ENCODE results near the gene AFF3. TPM values are rescaled to one million over a fixed set of nuclear protein-coding genes. Genes with fewer than 3 reads are reported as not detected.
"Not testable (repeated sequence)": the region's sequence is repeated elsewhere in the genome, so short reads cannot be mapped to it uniquely, and the experiment has no call there.

The AFF3 gene
- total RNA-seq, 5 donors from 2014 or later (not counting 1 experiment from before 2014, with no cell fraction given): 9.9 to 23.5 (median 11.5) TPM

DNA sequence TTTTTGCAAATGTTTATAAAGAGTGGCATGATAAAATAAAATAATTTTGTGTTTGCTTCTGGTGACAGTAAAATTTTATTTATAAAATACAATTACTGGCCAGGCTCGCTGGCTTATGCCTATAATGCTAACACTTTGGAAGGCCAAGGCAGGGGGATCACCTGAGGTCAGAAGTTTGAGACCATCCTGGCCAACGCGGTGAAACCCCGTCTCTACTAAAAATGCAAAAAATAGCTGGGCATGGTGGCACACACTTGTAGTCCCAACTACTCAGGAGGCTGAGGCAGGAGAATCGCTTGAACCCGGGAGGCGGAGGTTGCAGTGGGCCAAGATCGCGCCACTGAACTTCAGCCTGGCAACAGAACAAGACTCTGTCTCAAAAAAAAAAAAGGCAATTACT is 480.6 kb downstream of the AFF3 start:
- H3K27me3 ChIP-seq (replicated peaks in 1 of 2; ENCODE audit: control insufficient read depth in 2 of 2, extremely low read depth in 1 of 2, insufficient read depth in 2 of 2, low read length in 1 of 2); DNase-seq; H3K27ac Mint-ChIP-seq; H3K4me3 Mint-ChIP-seq; H3K4me1 ChIP-seq (ENCODE audit: control insufficient read depth in 1 of 2, extremely low read depth in 1 of 2, insufficient read depth in 2 of 2, low read length in 2 of 2); H3K36me3 ChIP-seq (ENCODE audit: control insufficient read depth in 2 of 2, extremely low read depth in 1 of 2, insufficient read depth in 1 of 2, low read length in 1 of 2); H3K27ac ChIP-seq (ENCODE audit: low read length); H3K4me1 Mint-ChIP-seq; POLR2A ChIA-PET; H3K4me3 ChIP-seq (ENCODE audit: control insufficient read depth in 1 of 2, extremely low read depth in 1 of 2, low read length in 1 of 2); H3K27me3 Mint-ChIP-seq; ATAC-seq (replicated peaks in 1 of 4); H3K9me3 ChIP-seq: not testable (repeated sequence)
- CTCF ChIA-PET: interaction anchor here in 1 of 2 donors (0.6 kb wide), 1 partner anchor 35 kb away, joined by 3 read pairs; no protein-coding TSS in a partner anchor
- Mint-ChIP-seq H3K9me3 (peaks cover 0 to 14% (median 0%) of the 10 kb centered on the region in 3 donors), H3K36me3 (peaks cover 21% of the 10 kb centered on the region)
- WGBS (ENCODE audit: insufficient coverage): 87% methylated on average over 4 of the region's 9 CpGs

GRCh38 chr2:99660616-99661406 is 481.6 kb downstream of the AFF3 start:
- WGBS (ENCODE audit: insufficient coverage): 100% methylated on average over 1 of the region's 8 CpGs
- no peaks in the 10 kb centered on the region for H3K36me3 ChIP-seq (ENCODE audit: control insufficient read depth in 2 of 2, extremely low read depth in 1 of 2, insufficient read depth in 1 of 2, low read length in 1 of 2)
- ATAC-seq (replicated peaks in 1 of 4): no peak
- Mint-ChIP-seq H3K27ac (no peak overlapping the region), H3K4me1 (no peaks in the 10 kb centered on the region), H3K36me3 (peaks cover 16% of the 10 kb centered on the region), H3K27me3 (peaks cover 0 to 3% of the 10 kb centered on the region in 2 donors), H3K9me3 (peaks cover 0 to 13% (median 0%) of the 10 kb centered on the region in 3 donors), H3K4me3 (no peak overlapping the region)
- no peak overlapping the region for H3K4me3 ChIP-seq (ENCODE audit: control insufficient read depth in 1 of 2, extremely low read depth in 1 of 2, low read length in 1 of 2)
- ChIA-PET CTCF (no interaction called here), POLR2A (no interaction called here)
- DNase-seq: no peak
- no peaks in the 10 kb centered on the region for H3K9me3 ChIP-seq
- no peaks in the 10 kb centered on the region for H3K27me3 ChIP-seq (replicated peaks in 1 of 2; ENCODE audit: control insufficient read depth in 2 of 2, extremely low read depth in 1 of 2, insufficient read depth in 2 of 2, low read length in 1 of 2)
- no peaks in the 10 kb centered on the region for H3K4me1 ChIP-seq (ENCODE audit: control insufficient read depth in 1 of 2, extremely low read depth in 1 of 2, insufficient read depth in 2 of 2, low read length in 2 of 2)
- H3K27ac ChIP-seq (ENCODE audit: low read length): no peak overlapping the region

DNA sequence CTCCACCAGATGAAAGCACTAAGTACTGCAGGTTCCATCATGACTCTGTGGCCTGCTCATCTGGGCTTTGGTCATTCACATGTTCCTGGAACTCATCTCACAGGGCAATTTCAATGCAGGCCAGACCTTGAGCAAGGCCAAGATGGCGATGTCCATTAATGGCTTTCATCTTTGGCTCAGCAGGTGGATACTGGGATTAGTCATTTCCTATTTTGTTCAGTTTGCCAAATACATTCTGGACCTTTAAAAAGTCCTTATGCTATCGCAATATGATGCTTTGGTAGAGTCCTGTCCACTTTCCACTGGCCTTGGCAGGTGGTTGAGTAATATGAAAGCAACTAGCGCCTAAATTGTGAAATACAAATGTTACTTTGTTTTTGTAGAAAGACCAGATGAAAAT is 482.5 kb downstream of the AFF3 start:
- CTCF ChIA-PET: no interaction called here
- H3K4me3 Mint-ChIP-seq: no peak overlapping the region
- H3K4me1 Mint-ChIP-seq: no peaks in the 10 kb centered on the region

DNA sequence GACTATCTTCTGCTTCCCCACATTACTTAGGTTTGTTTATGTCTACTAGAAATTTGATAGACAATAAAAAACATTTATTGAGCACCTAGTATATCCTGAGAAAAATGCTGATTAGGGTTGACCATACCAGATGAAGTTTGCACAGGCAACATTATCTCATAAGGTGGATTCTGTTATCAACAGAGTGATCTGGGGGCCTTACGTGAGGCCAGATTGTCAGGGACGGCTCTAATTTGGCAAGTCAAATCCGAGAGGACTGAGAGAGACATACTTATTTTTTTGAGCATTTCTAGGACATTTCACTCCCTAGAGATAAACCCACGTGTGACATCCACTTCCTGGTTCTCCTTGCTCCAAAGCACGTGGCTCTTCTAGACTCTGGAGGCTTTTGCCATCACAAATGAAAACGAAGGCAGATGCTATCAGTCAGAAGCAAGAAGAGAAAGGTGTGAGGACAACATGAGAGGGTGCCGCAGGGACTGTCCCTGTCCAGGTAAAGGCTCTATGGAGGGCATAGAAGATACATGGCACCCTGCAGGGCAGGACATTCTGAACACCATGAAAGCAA is 484.6 kb downstream of the AFF3 start:
- H3K27ac ChIP-seq (ENCODE audit: low read length): no peak overlapping the region

More for the DNA sequence above, 482.5 kb downstream of the AFF3 start:
- H3K4me3 ChIP-seq (ENCODE audit: control insufficient read depth in 1 of 2, extremely low read depth in 1 of 2, low read length in 1 of 2): no peak overlapping the region
- POLR2A ChIA-PET: no interaction called here
- Mint-ChIP-seq H3K27ac (no peak overlapping the region), H3K27me3 (peaks cover 0 to 2% of the 10 kb centered on the region in 2 donors), H3K36me3 (peaks cover 13% of the 10 kb centered on the region), H3K9me3 (peaks cover 0 to 4% (median 0%) of the 10 kb centered on the region in 3 donors)
- H3K4me1 ChIP-seq (ENCODE audit: control insufficient read depth in 1 of 2, extremely low read depth in 1 of 2, insufficient read depth in 2 of 2, low read length in 2 of 2): no peaks in the 10 kb centered on the region
- H3K9me3 ChIP-seq: no peaks in the 10 kb centered on the region
- H3K27me3 ChIP-seq (replicated peaks in 1 of 2; ENCODE audit: control insufficient read depth in 2 of 2, extremely low read depth in 1 of 2, insufficient read depth in 2 of 2, low read length in 1 of 2): no peaks in the 10 kb centered on the region
- H3K27ac ChIP-seq (ENCODE audit: low read length): no peak overlapping the region
- ATAC-seq (replicated peaks in 1 of 4) (no peak), DNase-seq (no peak)
- no peaks in the 10 kb centered on the region for H3K36me3 ChIP-seq (ENCODE audit: control insufficient read depth in 2 of 2, extremely low read depth in 1 of 2, insufficient read depth in 1 of 2, low read length in 1 of 2)
- WGBS (ENCODE audit: insufficient coverage): 90% methylated on average over 1 of the region's 3 CpGs

GRCh38 chr2:99656994-99657393 is 485.4 kb downstream of the AFF3 start:
- Mint-ChIP-seq H3K4me3 (no peak overlapping the region), H3K4me1 (no peaks in the 10 kb centered on the region), H3K27me3 (no peaks in the 10 kb centered on the region), H3K9me3 (no peaks in the 10 kb centered on the region), H3K27ac (no peak overlapping the region), H3K36me3 (peaks cover 7% of the 10 kb centered on the region)
- POLR2A ChIA-PET: no interaction called here
- ATAC-seq (replicated peaks in 1 of 4) (no peak), DNase-seq (no peak)
- CTCF ChIA-PET: no interaction called here
- no peaks in the 10 kb centered on the region for H3K4me1 ChIP-seq (ENCODE audit: control insufficient read depth in 1 of 2, extremely low read depth in 1 of 2, insufficient read depth in 2 of 2, low read length in 2 of 2)
- no peaks in the 10 kb centered on the region for H3K9me3 ChIP-seq
- H3K27ac ChIP-seq (ENCODE audit: low read length): no peak overlapping the region
- H3K4me3 ChIP-seq (ENCODE audit: control insufficient read depth in 1 of 2, extremely low read depth in 1 of 2, low read length in 1 of 2): no peak overlapping the region
- no peaks in the 10 kb centered on the region for H3K36me3 ChIP-seq (ENCODE audit: control insufficient read depth in 2 of 2, extremely low read depth in 1 of 2, insufficient read depth in 1 of 2, low read length in 1 of 2)
- H3K27me3 ChIP-seq (replicated peaks in 1 of 2; ENCODE audit: control insufficient read depth in 2 of 2, extremely low read depth in 1 of 2, insufficient read depth in 2 of 2, low read length in 1 of 2): no peaks in the 10 kb centered on the region
- WGBS (ENCODE audit: insufficient coverage): 85% methylated on average over 4 of the region's 5 CpGs

More for the DNA sequence above, 484.6 kb downstream of the AFF3 start:
- Mint-ChIP-seq H3K27me3 (no peaks in the 10 kb centered on the region), H3K4me1 (no peaks in the 10 kb centered on the region), H3K9me3 (no peaks in the 10 kb centered on the region), H3K27ac (no peak overlapping the region), H3K36me3 (peaks cover 4% of the 10 kb centered on the region), H3K4me3 (no peak overlapping the region)
- Histone ChIP-seq H3K9me3 (no peaks in the 10 kb centered on the region), H3K36me3 (ENCODE audit: control insufficient read depth in 2 of 2, extremely low read depth in 1 of 2, insufficient read depth in 1 of 2, low read length in 1 of 2) (no peaks in the 10 kb centered on the region), H3K4me3 (ENCODE audit: control insufficient read depth in 1 of 2, extremely low read depth in 1 of 2, low read length in 1 of 2) (no peak overlapping the region), H3K27me3 (replicated peaks in 1 of 2; ENCODE audit: control insufficient read depth in 2 of 2, extremely low read depth in 1 of 2, insufficient read depth in 2 of 2, low read length in 1 of 2) (no peaks in the 10 kb centered on the region), H3K4me1 (ENCODE audit: control insufficient read depth in 1 of 2, extremely low read depth in 1 of 2, insufficient read depth in 2 of 2, low read length in 2 of 2) (no peaks in the 10 kb centered on the region)
- no peak for ATAC-seq (replicated peaks in 1 of 4)
- DNase-seq: no peak
- POLR2A ChIA-PET: no interaction called here
- CTCF ChIA-PET: no interaction called here
- 57% methylated on average over 3 of the region's 7 CpGs for WGBS (ENCODE audit: insufficient coverage)

GRCh38 chr2:99653433-99653832 is 489.0 kb downstream of the AFF3 start:
- no peak overlapping the region for H3K4me3 ChIP-seq (ENCODE audit: control insufficient read depth in 1 of 2, extremely low read depth in 1 of 2, low read length in 1 of 2)
- peaks cover 16% of the 10 kb centered on the region for H3K36me3 Mint-ChIP-seq
- H3K4me1 ChIP-seq (ENCODE audit: control insufficient read depth in 1 of 2, extremely low read depth in 1 of 2, insufficient read depth in 2 of 2, low read length in 2 of 2): no peaks in the 10 kb centered on the region
- H3K27me3 ChIP-seq (replicated peaks in 1 of 2; ENCODE audit: control insufficient read depth in 2 of 2, extremely low read depth in 1 of 2, insufficient read depth in 2 of 2, low read length in 1 of 2): no peaks in the 10 kb centered on the region
- ATAC-seq (replicated peaks in 1 of 4): no peak
- no peaks in the 10 kb centered on the region for H3K4me1 Mint-ChIP-seq
- ChIA-PET CTCF (no interaction called here), POLR2A (no interaction called here)
- no peaks in the 10 kb centered on the region for H3K9me3 ChIP-seq
- no peak overlapping the region for H3K27ac Mint-ChIP-seq
- no peaks in the 10 kb centered on the region for H3K36me3 ChIP-seq (ENCODE audit: control insufficient read depth in 2 of 2, extremely low read depth in 1 of 2, insufficient read depth in 1 of 2, low read length in 1 of 2)
- no peak overlapping the region for H3K4me3 Mint-ChIP-seq
- WGBS (ENCODE audit: insufficient coverage): 85% methylated on average over 4 of the region's 9 CpGs
- H3K9me3 Mint-ChIP-seq: no peaks in the 10 kb centered on the region
- DNase-seq: no peak
- no peak overlapping the region for H3K27ac ChIP-seq (ENCODE audit: low read length)
- no peaks in the 10 kb centered on the region for H3K27me3 Mint-ChIP-seq

Measured in T-cell (primary cell).